Smooth muscle cell (in vitro differentiated cells): ENCODE results near the gene POLR2E. TPM values are rescaled to one million over a fixed set of nuclear protein-coding genes. Genes with fewer than 3 reads are reported as not detected.

ENCODE experiments used
- DNase-seq: peaks from one replicate; lab custom pipeline; 2025; ENCODE audit not compliant: unreplicated experiment; lab: John Stamatoyannopoulos, UW
- H2AFZ ChIP-seq: fragments of 200-600 bp; sonication (generic); 2 replicates; pipeline ENCODE4 v1.6.0; 2016; ENCODE audit warnings: antibody characterized with exemption, low read depth, mild to moderate bottlenecking
- H3F3A ChIP-seq: fragments of 200-600 bp; sonication (generic); 2 replicates; pipeline ENCODE4 v1.6.0; 2017; ENCODE audit warnings: antibody characterized with exemption, low read depth
- H3K27ac ChIP-seq: fragments of 200-600 bp; sonication (generic); 2 replicates; pipeline ENCODE4 v1.5.1; 2016; ENCODE audit warnings: low read depth, mild to moderate bottlenecking
- H3K27me3 ChIP-seq: fragments of 200-600 bp; sonication (generic); 2 replicates; pipeline ENCODE4 v1.6.1; 2016; ENCODE audit warnings: low read depth, mild to moderate bottlenecking
- H3K36me3 ChIP-seq: fragments of 200-600 bp; sonication (generic); 2 replicates; pipeline ENCODE4 v1.5.1; 2016; ENCODE audit warnings: low read depth
- H3K4me1 ChIP-seq: fragments of 200-600 bp; sonication (generic); 2 replicates; pipeline ENCODE4 v1.5.1; 2016; ENCODE audit warnings: low read depth
- H3K4me2 ChIP-seq: fragments of 200-600 bp; sonication (generic); 2 replicates; pipeline ENCODE4 v1.6.0; 2016; ENCODE audit warnings: mild to moderate bottlenecking
- H3K4me3 ChIP-seq: fragments of 200-600 bp; sonication (generic); 2 replicates; pipeline ENCODE4 v1.5.1; 2016; ENCODE audit warnings: mild to moderate bottlenecking
- H3K79me2 ChIP-seq: fragments of 200-600 bp; sonication (generic); 2 replicates; pipeline ENCODE4 v1.6.0; 2016; ENCODE audit warnings: low read depth, mild to moderate bottlenecking
- H3K9ac ChIP-seq: fragments of 200-600 bp; sonication (generic); 2 replicates; pipeline ENCODE4 v1.6.0; 2016; ENCODE audit warnings: low read depth
- H3K9me3 ChIP-seq: fragments of 200-600 bp; sonication (generic); replicated peaks from 2 replicates; pipeline ENCODE4 v1.5.1; 2016; ENCODE audit warnings: low read depth
- H4K20me1 ChIP-seq: fragments of 200-600 bp; sonication (generic); 2 replicates; pipeline ENCODE4 v1.6.0; 2016; ENCODE audit warnings: low read depth
- CTCF ChIP-seq: fragments of 200-600 bp; sonication (generic); IDR thresholded peaks from 2 replicates; pipeline ENCODE4 v1.5.1; 2017; ENCODE audit warnings: borderline replicate concordance, mild to moderate bottlenecking, antibody characterized with exemption; ENCODE audit not compliant: insufficient read depth, poor library complexity, severe bottlenecking
- WGBS: methylation state at CpG from one replicate; pipeline ENCODE4 v1.1.7; 2016; ENCODE audit warnings: low lambda C conversion rate; 5-methylcytosine and 5-hydroxymethylcytosine counted together
- polyA plus RNA-seq: library from polyadenylated mRNA; unstranded; fragments of >200 nt; fragmentation: Nextera tagmentation; extraction: Ambion mirVana; gene quantifications from 2 replicates; pipeline ENCODE4 v1.2.1, GENCODE V29; 2016
- total RNA-seq: library from RNA; depleted of rRNA; stranded (reverse); fragments of >200 nt; gene quantifications from 2 replicates; pipeline ENCODE4 v1.2.3, GENCODE V29; 2014

POLR2E gene
- total and polyA plus RNA-seq, 2 experiments from 2014 or later = 114 to 235 TPM

- TF ChIP-seq CTCF = no peak
- Histone ChIP-seq H3K79me2 (no peaks in the 10 kb centered on the region), H3K9me3 (no peaks in the 10 kb centered on the region), H4K20me1 (peaks cover 2% of the 10 kb centered on the region), H3K4me3 (peak within 1 kb of the TSS; percentile 47), H3F3A (peaks cover 5% of the 10 kb centered on the region), H3K4me2 (peak within 1 kb of the TSS; percentile 88), H3K9ac (no peak within 1 kb of the TSS), H3K27me3 (peaks cover 39% of the 10 kb centered on the region), H3K27ac (no peak within 1 kb of the TSS), H3K36me3 (no peaks in the 10 kb centered on the region), H3K4me1 (peaks cover 6% of the 10 kb centered on the region), H2AFZ (no peak within 1 kb of the TSS)
- WGBS = 26% methylated on average over 18 of the region's 61 CpGs
- no peak for DNase-seq
Measured at GRCh38 chr19:1066748-1067340, 28.3 kb downstream of the POLR2E start, which contains the start of gene ARHGAP45. Gene ARHGAP45 (plus strand): TSS chr19:1067167. CDS start chr19:1067406, 239 bp downstream.

DNA sequence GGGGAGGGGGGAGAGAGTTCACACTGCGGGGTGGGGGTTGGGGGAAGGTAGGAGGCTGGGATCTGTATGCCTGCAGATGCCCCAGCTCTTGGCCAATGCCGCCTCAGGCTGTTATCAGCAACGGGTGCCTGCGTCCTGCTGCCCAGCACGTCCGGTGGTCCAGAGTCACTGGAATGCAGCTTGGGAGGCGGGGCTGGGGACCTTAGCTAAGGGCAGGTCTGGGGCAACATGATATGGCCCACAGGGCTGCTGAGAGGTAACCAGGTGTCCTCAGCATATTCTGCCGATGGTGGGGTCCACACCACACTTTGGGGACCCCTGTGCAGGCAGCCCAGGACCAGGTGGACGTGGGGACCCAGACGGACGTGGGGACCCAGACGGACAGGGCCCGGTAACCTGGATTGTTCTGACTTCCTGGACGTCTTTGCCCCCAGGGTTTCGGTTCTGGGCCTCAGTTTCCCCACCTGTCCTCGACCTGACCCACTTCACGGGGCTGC is 28.9 kb downstream of the POLR2E start:
- Histone ChIP-seq H4K20me1 (no peaks in the 10 kb centered on the region), H2AFZ (no peak overlapping the region), H3K4me1 (peaks cover 6% of the 10 kb centered on the region), H3K27me3 (peaks cover 35% of the 10 kb centered on the region), H3K36me3 (no peaks in the 10 kb centered on the region), H3K4me3 (peak overlapping the region; percentile 47), H3K4me2 (peak overlapping the region; percentile 88), H3K9ac (no peak overlapping the region), H3K9me3 (no peaks in the 10 kb centered on the region), H3F3A (peaks cover 5% of the 10 kb centered on the region), H3K27ac (no peak overlapping the region), H3K79me2 (no peaks in the 10 kb centered on the region)
- no peak for DNase-seq
- WGBS = 45% methylated on average over 13 of the region's 17 CpGs
- no peak for TF ChIP-seq CTCF

DNA sequence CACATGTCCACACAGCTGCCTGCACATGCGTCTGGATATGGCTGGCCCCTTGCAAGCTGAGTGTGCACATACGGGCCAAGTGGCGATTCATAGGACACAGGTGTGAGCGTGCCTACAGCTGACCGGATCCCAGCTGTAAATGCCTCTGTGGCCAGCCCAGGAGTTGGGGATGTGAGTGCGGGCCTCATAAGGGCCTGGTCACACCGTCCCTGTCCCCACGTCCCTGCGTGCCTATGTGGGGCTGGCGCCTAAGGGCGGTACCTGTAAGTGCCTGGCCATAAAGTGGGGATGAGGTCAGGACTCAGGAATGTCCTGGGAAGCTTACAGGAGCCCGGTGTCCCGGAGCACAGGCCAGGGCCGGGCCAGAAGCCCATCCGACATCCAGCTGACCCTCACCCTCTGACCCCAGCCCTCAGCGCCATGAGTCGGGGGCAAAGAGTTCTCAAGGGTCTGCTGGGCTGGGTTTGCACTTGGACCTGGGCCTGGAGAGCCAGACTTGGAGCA is 29.5 kb downstream of the POLR2E start:
- Histone ChIP-seq H3K4me3 (no peak overlapping the region), H3K4me2 (peak overlapping the region; percentile 88), H3K4me1 (peaks cover 6% of the 10 kb centered on the region), H3K79me2 (no peaks in the 10 kb centered on the region), H3K9me3 (no peaks in the 10 kb centered on the region), H3K27ac (no peak overlapping the region), H3K9ac (no peak overlapping the region), H2AFZ (no peak overlapping the region), H4K20me1 (no peaks in the 10 kb centered on the region), H3F3A (peaks cover 5% of the 10 kb centered on the region), H3K27me3 (peaks cover 29% of the 10 kb centered on the region), H3K36me3 (no peaks in the 10 kb centered on the region)
- no peak for DNase-seq
- TF ChIP-seq CTCF = no peak
- WGBS = 49% methylated on average over 17 of the region's 17 CpGs
